Smooth muscle cell (in vitro differentiated cells): ENCODE results near the gene TMEM219. TPM values are rescaled to one million over a fixed set of nuclear protein-coding genes. Genes with fewer than 3 reads are reported as not detected.

Source experiments
- DNase-seq: peaks from one replicate; lab custom pipeline; 2025; ENCODE audit not compliant: unreplicated experiment; lab: John Stamatoyannopoulos, UW
- H2AFZ ChIP-seq: fragments of 200-600 bp; sonication (generic); 2 replicates; pipeline ENCODE4 v1.6.0; 2016; ENCODE audit warnings: antibody characterized with exemption, low read depth, mild to moderate bottlenecking
- H3F3A ChIP-seq: fragments of 200-600 bp; sonication (generic); 2 replicates; pipeline ENCODE4 v1.6.0; 2017; ENCODE audit warnings: antibody characterized with exemption, low read depth
- H3K27ac ChIP-seq: fragments of 200-600 bp; sonication (generic); 2 replicates; pipeline ENCODE4 v1.5.1; 2016; ENCODE audit warnings: low read depth, mild to moderate bottlenecking
- H3K27me3 ChIP-seq: fragments of 200-600 bp; sonication (generic); 2 replicates; pipeline ENCODE4 v1.6.1; 2016; ENCODE audit warnings: low read depth, mild to moderate bottlenecking
- H3K36me3 ChIP-seq: fragments of 200-600 bp; sonication (generic); 2 replicates; pipeline ENCODE4 v1.5.1; 2016; ENCODE audit warnings: low read depth
- H3K4me1 ChIP-seq: fragments of 200-600 bp; sonication (generic); 2 replicates; pipeline ENCODE4 v1.5.1; 2016; ENCODE audit warnings: low read depth
- H3K4me2 ChIP-seq: fragments of 200-600 bp; sonication (generic); 2 replicates; pipeline ENCODE4 v1.6.0; 2016; ENCODE audit warnings: mild to moderate bottlenecking
- H3K4me3 ChIP-seq: fragments of 200-600 bp; sonication (generic); 2 replicates; pipeline ENCODE4 v1.5.1; 2016; ENCODE audit warnings: mild to moderate bottlenecking
- H3K79me2 ChIP-seq: fragments of 200-600 bp; sonication (generic); 2 replicates; pipeline ENCODE4 v1.6.0; 2016; ENCODE audit warnings: low read depth, mild to moderate bottlenecking
- H3K9ac ChIP-seq: fragments of 200-600 bp; sonication (generic); 2 replicates; pipeline ENCODE4 v1.6.0; 2016; ENCODE audit warnings: low read depth
- H3K9me3 ChIP-seq: fragments of 200-600 bp; sonication (generic); replicated peaks from 2 replicates; pipeline ENCODE4 v1.5.1; 2016; ENCODE audit warnings: low read depth
- H4K20me1 ChIP-seq: fragments of 200-600 bp; sonication (generic); 2 replicates; pipeline ENCODE4 v1.6.0; 2016; ENCODE audit warnings: low read depth
- WGBS: methylation state at CpG from one replicate; pipeline ENCODE4 v1.1.7; 2016; ENCODE audit warnings: low lambda C conversion rate; 5-methylcytosine and 5-hydroxymethylcytosine counted together
- polyA plus RNA-seq: library from polyadenylated mRNA; unstranded; fragments of >200 nt; fragmentation: Nextera tagmentation; extraction: Ambion mirVana; gene quantifications from 2 replicates; pipeline ENCODE4 v1.2.1, GENCODE V29; 2016
- total RNA-seq: library from RNA; depleted of rRNA; stranded (reverse); fragments of >200 nt; gene quantifications from 2 replicates; pipeline ENCODE4 v1.2.3, GENCODE V29; 2014
- TF ChIP-seq, protein P1 (sequence below): fragments of 200-600 bp; sonication (generic); IDR thresholded peaks from 2 replicates; pipeline ENCODE4 v1.5.1; 2017; ENCODE audit warnings: borderline replicate concordance, mild to moderate bottlenecking, antibody characterized with exemption; ENCODE audit not compliant: insufficient read depth, poor library complexity, severe bottlenecking

Gene TMEM219
- total and polyA plus RNA-seq, 2 experiments from 2014 or later = 99.2 to 186 TPM

DNA sequence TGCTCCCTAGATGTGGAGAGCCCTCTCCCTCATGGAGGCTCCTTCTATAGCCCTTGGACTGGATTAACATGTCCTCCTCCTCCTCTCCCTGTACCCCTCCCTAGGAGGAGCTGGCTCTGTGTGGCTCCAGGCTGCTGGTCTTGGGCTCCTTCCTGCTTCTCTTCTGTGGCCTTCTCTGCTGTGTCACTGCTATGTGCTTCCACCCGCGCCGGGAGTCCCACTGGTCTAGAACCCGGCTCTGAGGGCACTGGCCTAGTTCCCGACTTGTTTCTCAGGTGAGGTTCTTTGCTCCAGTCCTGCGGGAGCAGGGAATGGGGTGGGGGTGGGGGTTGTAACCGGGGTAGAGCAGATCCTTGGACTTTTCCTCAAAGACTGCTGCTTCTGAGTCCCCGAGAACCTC, 9.4 kb downstream of the TMEM219 start:
- Histone ChIP-seq H3F3A (peaks cover 16% of the 10 kb centered on the region), H3K9ac (no peak overlapping the region), H3K9me3 (no peaks in the 10 kb centered on the region), H3K4me3 (no peak overlapping the region), H3K79me2 (peaks cover 25% of the 10 kb centered on the region), H3K4me1 (peaks cover 17% of the 10 kb centered on the region), H3K27me3 (no peaks in the 10 kb centered on the region), H3K27ac (no peak overlapping the region), H3K36me3 (peaks cover 3% of the 10 kb centered on the region), H2AFZ (no peak overlapping the region), H4K20me1 (peaks cover 21% of the 10 kb centered on the region), H3K4me2 (no peak overlapping the region)
- TF ChIP-seq, protein P1, sequence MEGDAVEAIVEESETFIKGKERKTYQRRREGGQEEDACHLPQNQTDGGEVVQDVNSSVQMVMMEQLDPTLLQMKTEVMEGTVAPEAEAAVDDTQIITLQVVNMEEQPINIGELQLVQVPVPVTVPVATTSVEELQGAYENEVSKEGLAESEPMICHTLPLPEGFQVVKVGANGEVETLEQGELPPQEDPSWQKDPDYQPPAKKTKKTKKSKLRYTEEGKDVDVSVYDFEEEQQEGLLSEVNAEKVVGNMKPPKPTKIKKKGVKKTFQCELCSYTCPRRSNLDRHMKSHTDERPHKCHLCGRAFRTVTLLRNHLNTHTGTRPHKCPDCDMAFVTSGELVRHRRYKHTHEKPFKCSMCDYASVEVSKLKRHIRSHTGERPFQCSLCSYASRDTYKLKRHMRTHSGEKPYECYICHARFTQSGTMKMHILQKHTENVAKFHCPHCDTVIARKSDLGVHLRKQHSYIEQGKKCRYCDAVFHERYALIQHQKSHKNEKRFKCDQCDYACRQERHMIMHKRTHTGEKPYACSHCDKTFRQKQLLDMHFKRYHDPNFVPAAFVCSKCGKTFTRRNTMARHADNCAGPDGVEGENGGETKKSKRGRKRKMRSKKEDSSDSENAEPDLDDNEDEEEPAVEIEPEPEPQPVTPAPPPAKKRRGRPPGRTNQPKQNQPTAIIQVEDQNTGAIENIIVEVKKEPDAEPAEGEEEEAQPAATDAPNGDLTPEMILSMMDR = no peak
- no peak for DNase-seq
- 95% methylated on average over 8 of the region's 8 CpGs for WGBS

GRCh38 chr16:29972500-29972899, 10.6 kb downstream of the TMEM219 start:
- TF ChIP-seq, protein P1 = no peak
- no peak overlapping the region for H3K4me2 ChIP-seq
- 100% methylated on average over 1 of the region's 1 CpG for WGBS

GRCh38 chr16:29972992-29973383, 11.1 kb downstream of the TMEM219 start:
- no peak overlapping the region for H3K4me3 ChIP-seq
- H4K20me1 ChIP-seq = peaks cover 38% of the 10 kb centered on the region
- H3K9me3 ChIP-seq = no peaks in the 10 kb centered on the region
- no peaks in the 10 kb centered on the region for H3K27me3 ChIP-seq
- peaks cover 25% of the 10 kb centered on the region for H3K4me1 ChIP-seq
- peaks cover 3% of the 10 kb centered on the region for H3K36me3 ChIP-seq
- no peak overlapping the region for H2AFZ ChIP-seq
- H3F3A ChIP-seq = peaks cover 16% of the 10 kb centered on the region
- H3K4me2 ChIP-seq = no peak overlapping the region
- H3K27ac ChIP-seq = no peak overlapping the region
- no peak overlapping the region for H3K9ac ChIP-seq
- H3K79me2 ChIP-seq = peaks cover 42% of the 10 kb centered on the region
- WGBS = 71% methylated on average over 6 of the region's 6 CpGs
- TF ChIP-seq, protein P1 = no peak
- DNase-seq = no peak

More at GRCh38 chr16:29972500-29972899, 10.6 kb downstream of the TMEM219 start:
- no peak for DNase-seq
- no peaks in the 10 kb centered on the region for H3K9me3 ChIP-seq
- no peak overlapping the region for H3K4me3 ChIP-seq
- no peak overlapping the region for H3K27ac ChIP-seq
- peaks cover 37% of the 10 kb centered on the region for H3K79me2 ChIP-seq
- H3F3A ChIP-seq = peaks cover 16% of the 10 kb centered on the region
- H3K27me3 ChIP-seq = no peaks in the 10 kb centered on the region
- no peak overlapping the region for H3K9ac ChIP-seq
- H3K36me3 ChIP-seq = peaks cover 3% of the 10 kb centered on the region
- peaks cover 33% of the 10 kb centered on the region for H4K20me1 ChIP-seq
- peaks cover 25% of the 10 kb centered on the region for H3K4me1 ChIP-seq
- no peak overlapping the region for H2AFZ ChIP-seq
